GM21825 (cell line): ENCODE data around the gene IFT81.
"Not testable (repeated sequence)": the region's sequence is repeated elsewhere in the genome, so short reads cannot be mapped to it uniquely, and the experiment has no call there.

ENCODE experiments used
- ATAC-seq: cut with Tn5 transposase; IDR thresholded peaks from one replicate; pipeline ENCODE4 v1.9.1; 2021; ENCODE audit warnings: mild to moderate bottlenecking, moderate library complexity; ENCODE audit not compliant: unreplicated experiment

The IFT81 gene

GRCh38 chr12:110124269-110124995 is at the start of gene IFT81:
Gene IFT81, plus strand, starts transcription at chr12:110124357. Its CDS starts 3,024 bp downstream, at chr12:110127381.
- peak; percentile 81 for ATAC-seq

- ATAC-seq, result no peak
Measured at GRCh38 chr12:110075880-110076279, 48.3 kb upstream of the IFT81 start.

GRCh38 chr12:110077800-110078199 is 46.4 kb upstream of the IFT81 start:
- ATAC-seq, result no peak

GRCh38 chr12:110079477-110080400 is 44.4 kb upstream of the IFT81 start:
- peak; percentile 80 for ATAC-seq

GRCh38 chr12:110080410-110080809 is 43.7 kb upstream of the IFT81 start:
- no peak for ATAC-seq

- ATAC-seq, result no peak
Measured at GRCh38 chr12:110084314-110085015, 39.7 kb upstream of the IFT81 start.

GRCh38 chr12:110088216-110088615 is 35.9 kb upstream of the IFT81 start:
- ATAC-seq, result not testable (repeated sequence)

GRCh38 chr12:110088936-110089335 is 35.2 kb upstream of the IFT81 start:
- no peak for ATAC-seq

GRCh38 chr12:110090266-110091135 is 33.7 kb upstream of the IFT81 start:
- ATAC-seq, result no peak

GRCh38 chr12:110091136-110091711 is 32.9 kb upstream of the IFT81 start:
- no peak for ATAC-seq

GRCh38 chr12:110093631-110094311 is 30.4 kb upstream of the IFT81 start:
- no peak for ATAC-seq

- ATAC-seq, result peak; percentile 81
Measured at GRCh38 chr12:110100315-110100970, 23.7 kb upstream of the IFT81 start.

GRCh38 chr12:110102255-110102654 is 21.9 kb upstream of the IFT81 start:
- no peak for ATAC-seq

GRCh38 chr12:110104188-110105094 is 19.7 kb upstream of the IFT81 start:
- ATAC-seq, result no peak

GRCh38 chr12:110105159-110105558 is 19.0 kb upstream of the IFT81 start:
- ATAC-seq, result no peak

- no peak for ATAC-seq
Measured at GRCh38 chr12:110105986-110106385, 18.2 kb upstream of the IFT81 start.

- no peak for ATAC-seq
Measured at GRCh38 chr12:110107369-110108281, 16.5 kb upstream of the IFT81 start.
